ENCODE data around the gene SLC6A4. TPM values are rescaled to one million over a fixed set of nuclear protein-coding genes. Genes with fewer than 3 reads are reported as not detected.

Gene SLC6A4
- polyA plus RNA-seq, 1 of the 3 experiments (the other 2 are of a cell fraction), result 0.12 TPM

- no peak overlapping the region for H3K4me2 ChIP-seq
- no peaks in the 10 kb centered on the region for H3K36me3 ChIP-seq (replicated peaks in 1 of 2; ENCODE audit: control insufficient read depth in 1 of 2, insufficient read depth in 2 of 2, low read length in 1 of 2)
- H3K27me3 ChIP-seq (ENCODE audit: insufficient read depth), result peaks cover 5% of the 10 kb centered on the region
- CTCF ChIA-PET, result interaction anchor here (1.3 to 1.9 kb wide), 2 partner anchors 9 to 103 kb away, joined by 4 to 8 read pairs; no protein-coding TSS in a partner anchor
- WGBS (ENCODE audit: low lambda C conversion rate), result 100% methylated on average over 3 of the region's 3 CpGs
- DNase-seq, result no peak
- H3K9me3 ChIP-seq, result no peaks in the 10 kb centered on the region
- no peaks in the 10 kb centered on the region for H3K9me2 ChIP-seq
- no peaks in the 10 kb centered on the region for H3F3A ChIP-seq (replicated peaks; ENCODE audit: insufficient read depth)
- H3K4me3 ChIP-seq (ENCODE audit: low read depth in 2 of 2, low read length in 1 of 2), result no peak overlapping the region
- POLR2A ChIA-PET, result no interaction called here
- TF ChIP-seq TEAD4 (IDR thresholded peaks at IDR 0.05; ENCODE audit: borderline replicate concordance, insufficient read depth), result no peak
- TF ChIP-seq, protein P1, sequence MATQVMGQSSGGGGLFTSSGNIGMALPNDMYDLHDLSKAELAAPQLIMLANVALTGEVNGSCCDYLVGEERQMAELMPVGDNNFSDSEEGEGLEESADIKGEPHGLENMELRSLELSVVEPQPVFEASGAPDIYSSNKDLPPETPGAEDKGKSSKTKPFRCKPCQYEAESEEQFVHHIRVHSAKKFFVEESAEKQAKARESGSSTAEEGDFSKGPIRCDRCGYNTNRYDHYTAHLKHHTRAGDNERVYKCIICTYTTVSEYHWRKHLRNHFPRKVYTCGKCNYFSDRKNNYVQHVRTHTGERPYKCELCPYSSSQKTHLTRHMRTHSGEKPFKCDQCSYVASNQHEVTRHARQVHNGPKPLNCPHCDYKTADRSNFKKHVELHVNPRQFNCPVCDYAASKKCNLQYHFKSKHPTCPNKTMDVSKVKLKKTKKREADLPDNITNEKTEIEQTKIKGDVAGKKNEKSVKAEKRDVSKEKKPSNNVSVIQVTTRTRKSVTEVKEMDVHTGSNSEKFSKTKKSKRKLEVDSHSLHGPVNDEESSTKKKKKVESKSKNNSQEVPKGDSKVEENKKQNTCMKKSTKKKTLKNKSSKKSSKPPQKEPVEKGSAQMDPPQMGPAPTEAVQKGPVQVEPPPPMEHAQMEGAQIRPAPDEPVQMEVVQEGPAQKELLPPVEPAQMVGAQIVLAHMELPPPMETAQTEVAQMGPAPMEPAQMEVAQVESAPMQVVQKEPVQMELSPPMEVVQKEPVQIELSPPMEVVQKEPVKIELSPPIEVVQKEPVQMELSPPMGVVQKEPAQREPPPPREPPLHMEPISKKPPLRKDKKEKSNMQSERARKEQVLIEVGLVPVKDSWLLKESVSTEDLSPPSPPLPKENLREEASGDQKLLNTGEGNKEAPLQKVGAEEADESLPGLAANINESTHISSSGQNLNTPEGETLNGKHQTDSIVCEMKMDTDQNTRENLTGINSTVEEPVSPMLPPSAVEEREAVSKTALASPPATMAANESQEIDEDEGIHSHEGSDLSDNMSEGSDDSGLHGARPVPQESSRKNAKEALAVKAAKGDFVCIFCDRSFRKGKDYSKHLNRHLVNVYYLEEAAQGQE (IDR thresholded peaks at IDR 0.05; ENCODE audit: low read depth, low read length), result no peak
- TF ChIP-seq FOXM1 (IDR thresholded peaks at IDR 0.05; ENCODE audit: low read depth), result no peak
- no peak overlapping the region for H2AFZ ChIP-seq (ENCODE audit: low read depth)
- no peaks in the 10 kb centered on the region for H3K4me1 ChIP-seq (ENCODE audit: control insufficient read depth in 1 of 2, insufficient read depth in 2 of 2, low read depth in 1 of 2, low read length in 1 of 2)
- no peaks in the 10 kb centered on the region for H4K20me1 ChIP-seq (ENCODE audit: insufficient read depth)
- no peaks in the 10 kb centered on the region for H3K79me2 ChIP-seq (ENCODE audit: insufficient read depth)
- H3K27ac ChIP-seq (ENCODE audit: low read depth in 2 of 2, low read length in 1 of 2), result no peak overlapping the region
- H3K9ac ChIP-seq, result no peak overlapping the region
Observed at GRCh38 chr17:30228011-30228410, 7.5 kb downstream of the SLC6A4 start.

DNA sequence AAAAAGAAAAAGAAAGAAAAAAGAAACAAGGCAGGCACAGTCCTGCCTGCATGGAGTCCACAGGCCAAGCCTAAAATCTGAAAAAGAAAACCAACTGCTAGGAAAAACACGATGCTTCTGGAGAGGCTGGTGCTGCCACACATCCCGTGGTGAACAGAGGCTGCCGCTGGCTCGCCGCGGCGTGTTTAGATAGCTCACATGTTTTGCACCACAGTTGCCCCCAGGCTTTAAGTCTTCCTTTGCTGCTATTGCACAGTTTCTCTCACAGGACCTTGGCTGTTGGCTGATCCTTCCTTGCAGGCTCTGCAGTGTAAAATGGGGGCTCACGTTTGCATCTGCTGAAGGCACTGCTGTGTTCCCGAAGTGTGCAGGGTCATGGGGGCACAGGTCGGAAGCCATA, 8.6 kb downstream of the SLC6A4 start:
- CTCF ChIA-PET, result interaction anchor here (1.9 to 2.0 kb wide), 2 partner anchors 9 to 10 kb away, joined by 5 to 8 read pairs; partner anchors contain the start of gene SLC6A4
- WGBS (ENCODE audit: low lambda C conversion rate), result 66% methylated on average over 10 of the region's 10 CpGs
- Histone ChIP-seq H3K36me3 (replicated peaks in 1 of 2; ENCODE audit: control insufficient read depth in 1 of 2, insufficient read depth in 2 of 2, low read length in 1 of 2) (no peaks in the 10 kb centered on the region), H3K27me3 (ENCODE audit: insufficient read depth) (peaks cover 5% of the 10 kb centered on the region; the same call in 1 of the 2 replicates), H3K9ac (no peak overlapping the region), H3K9me2 (no peaks in the 10 kb centered on the region), H4K20me1 (ENCODE audit: insufficient read depth) (no peaks in the 10 kb centered on the region), H2AFZ (ENCODE audit: low read depth) (no peak overlapping the region), H3K27ac (ENCODE audit: low read depth in 2 of 2, low read length in 1 of 2) (no peak overlapping the region), H3K4me2 (no peak overlapping the region), H3K4me3 (ENCODE audit: low read depth in 2 of 2, low read length in 1 of 2) (no peak overlapping the region), H3K4me1 (ENCODE audit: control insufficient read depth in 1 of 2, insufficient read depth in 2 of 2, low read depth in 1 of 2, low read length in 1 of 2) (no peaks in the 10 kb centered on the region), H3K9me3 (no peaks in the 10 kb centered on the region), H3K79me2 (ENCODE audit: insufficient read depth) (no peaks in the 10 kb centered on the region), H3F3A (replicated peaks; ENCODE audit: insufficient read depth) (no peaks in the 10 kb centered on the region)
- no peak for DNase-seq
- POLR2A ChIA-PET, result no interaction called here
- TF ChIP-seq SMC3 (IDR thresholded peaks at IDR 0.05; ENCODE audit: low read depth, low read length), result no peak
- TF ChIP-seq CHD2 (IDR thresholded peaks at IDR 0.05; ENCODE audit: low read length, partially characterized antibody), result no peak
- no peak for TF ChIP-seq FOSL2 (IDR thresholded peaks at IDR 0.05; ENCODE audit: borderline replicate concordance, low read depth)
- no peak for TF ChIP-seq ELF1 (IDR thresholded peaks at IDR 0.05)
- no peak for TF ChIP-seq TCF12 (IDR thresholded peaks at IDR 0.05)
- TF ChIP-seq RAD21 (IDR thresholded peaks at IDR 0.05; ENCODE audit: low read length), result no peak
- TF ChIP-seq, protein P2, sequence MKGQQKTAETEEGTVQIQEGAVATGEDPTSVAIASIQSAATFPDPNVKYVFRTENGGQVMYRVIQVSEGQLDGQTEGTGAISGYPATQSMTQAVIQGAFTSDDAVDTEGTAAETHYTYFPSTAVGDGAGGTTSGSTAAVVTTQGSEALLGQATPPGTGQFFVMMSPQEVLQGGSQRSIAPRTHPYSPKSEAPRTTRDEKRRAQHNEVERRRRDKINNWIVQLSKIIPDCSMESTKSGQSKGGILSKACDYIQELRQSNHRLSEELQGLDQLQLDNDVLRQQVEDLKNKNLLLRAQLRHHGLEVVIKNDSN (IDR thresholded peaks at IDR 0.05; ENCODE audit: borderline replicate concordance, low read depth), result no peak
- no peak for TF ChIP-seq FOXM1 (IDR thresholded peaks at IDR 0.05; ENCODE audit: low read depth)
